ENCODE data around the gene CSHL1.

DNA sequence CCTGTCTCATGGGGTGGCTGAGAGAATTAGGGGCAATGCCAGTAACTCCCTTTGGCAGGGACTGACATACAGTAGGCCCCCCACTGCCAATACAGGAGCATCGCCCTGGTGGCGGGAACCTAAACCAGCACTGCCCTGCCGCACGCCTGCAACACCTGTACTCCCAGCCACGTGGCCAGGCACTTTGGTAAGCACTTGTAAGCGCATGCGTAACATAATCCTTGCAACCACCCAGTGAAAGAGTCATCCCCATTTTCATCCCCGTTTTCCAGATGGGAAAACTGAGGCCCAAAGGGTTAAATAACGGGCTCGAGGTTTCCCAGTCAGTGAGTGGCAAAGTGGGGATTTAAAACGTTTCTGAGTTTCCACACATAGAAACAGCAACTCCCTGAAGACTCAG, 44.2 kb upstream of the CSHL1 start:
- TF ChIP-seq CTCF (IDR thresholded peaks at IDR 0.05; ENCODE audit: low read depth, low read length) (no peak), EZH2phosphoT487 (IDR thresholded peaks at IDR 0.05; ENCODE audit: low read depth) (no peak)

All from OCI-LY3 (cell line).